Measurements from ENCODE around the gene ZNF469. TPM values are rescaled to one million over a fixed set of nuclear protein-coding genes. Genes with fewer than 3 reads are reported as not detected.

The ZNF469 gene
- total and polyA plus RNA-seq, 9 of the 15 experiments (the other 6 are each of a cell fraction or from before 2014, with no cell fraction given), result 0.01 to 0.04 TPM; not detected in 7

- intact Hi-C loops (cut with micrococcal nuclease) (no loop called here), in situ Hi-C loops (cut with MboI) (no loop called here)
- Histone ChIP-seq H3K4me3 (no peak overlapping the region), H3K4me2 (ENCODE audit: insufficient read depth, low read length) (no peak overlapping the region), H3K27ac (ENCODE audit: extremely low read depth, low read depth, low read length) (no peak overlapping the region), H3K36me3 (ENCODE audit: control insufficient read depth, insufficient read depth, low read length) (no peaks in the 10 kb centered on the region), H3K4me1 (replicated peaks in 1 of 2; ENCODE audit: control insufficient read depth in 2 of 2, insufficient read depth in 2 of 2, low read length in 2 of 2) (peaks cover 0 to 19% of the 10 kb centered on the region in 2 experiments; a peak in 2 of 5 replicates), H3K9me1 (ENCODE audit: control insufficient read depth, insufficient read depth, low read length) (no peaks in the 10 kb centered on the region), H4K20me1 (replicated peaks; ENCODE audit: control insufficient read depth, insufficient read depth, low read length) (0 out of 2 replicates have a peak, but pooled peaks cover 4% of the 10 kb centered on the region), H3K9ac (ENCODE audit: insufficient read depth in 1 of 2, low read depth in 2 of 2, low read length in 2 of 2) (no peak overlapping the region), H3K79me2 (ENCODE audit: control insufficient read depth, insufficient read depth, low read length) (no peaks in the 10 kb centered on the region), H3K27me3 (ENCODE audit: control insufficient read depth in 2 of 2, insufficient read depth in 2 of 2, low read length in 2 of 2) (peaks cover 26 to 54% of the 10 kb centered on the region in 2 experiments), H2AFZ (ENCODE audit: low read depth, low read length) (no peak overlapping the region), H3K9me3 (replicated peaks; ENCODE audit: control insufficient read depth, insufficient read depth, low read depth, low read length) (no peaks in the 10 kb centered on the region)
- FAIRE-seq, result no peak
- whole genome bisulfite sequencing (ENCODE audit: insufficient coverage, low coverage, missing lambda C conversion rate), result 33% methylated on average over 2 of the region's 2 CpGs
- BruUV-seq (replicated peaks), result no TSS peak
- TF ChIP-seq NRF1 (conservative IDR thresholded peaks at IDR 0.05 in 1 of 2, IDR thresholded peaks at IDR 0.05 in 1 of 2) (peak; percentile 48 to 51), ZNF217 (CRISPR knock-in tag; IDR thresholded peaks at IDR 0.05) (no peak)
- CTCF ChIA-PET (ENCODE audit: low intra/inter-chr PET ratio), result no interaction called here
- no peak for ATAC-seq
- POLR2A ChIA-PET, result no interaction called here
- no peak for DNase-seq (ENCODE audit: extremely low read depth in 1 of 4, low spot score in 3 of 4)
These were observed 21.8 kb upstream of the ZNF469 start for GRCh38 chr16:88360999-88361398.

DNA sequence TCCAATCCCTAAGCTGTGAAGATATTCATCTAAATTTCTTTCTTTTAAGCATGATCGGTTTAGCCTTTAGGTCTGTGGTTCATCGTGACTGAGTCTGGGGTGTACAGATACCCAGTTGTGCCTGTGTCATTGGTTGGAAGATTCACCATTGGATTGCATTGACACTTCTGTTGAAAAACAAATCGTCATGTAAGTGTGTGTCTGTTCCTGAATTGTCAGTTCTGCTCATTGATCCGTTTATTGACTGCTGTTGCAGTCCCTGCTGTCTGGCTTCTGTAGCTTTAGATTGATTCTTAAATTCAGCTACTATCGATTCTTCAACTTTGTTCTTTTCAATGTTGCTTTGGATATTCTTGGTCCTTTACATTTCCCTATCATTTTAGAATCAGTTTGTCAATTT lies 21.0 kb upstream of the ZNF469 start:
- WGBS (ENCODE audit: insufficient coverage, low coverage, missing lambda C conversion rate), result 16% methylated on average over 5 of the region's 5 CpGs
- Histone ChIP-seq H3K4me3 (no peak overlapping the region), H3K27me3 (ENCODE audit: control insufficient read depth in 2 of 2, insufficient read depth in 2 of 2, low read length in 2 of 2) (peaks cover 26 to 46% of the 10 kb centered on the region in 2 experiments), H3K27ac (ENCODE audit: extremely low read depth, low read depth, low read length) (no peak overlapping the region), H3K9ac (ENCODE audit: insufficient read depth in 1 of 2, low read depth in 2 of 2, low read length in 2 of 2) (no peak overlapping the region), H3K79me2 (ENCODE audit: control insufficient read depth, insufficient read depth, low read length) (no peaks in the 10 kb centered on the region), H3K9me3 (replicated peaks; ENCODE audit: control insufficient read depth, insufficient read depth, low read depth, low read length) (no peaks in the 10 kb centered on the region; the same call in 1 of the 2 replicates), H3K4me1 (replicated peaks in 1 of 2; ENCODE audit: control insufficient read depth in 2 of 2, insufficient read depth in 2 of 2, low read length in 2 of 2) (peaks cover 0 to 13% of the 10 kb centered on the region in 2 experiments; a peak in 2 of 5 replicates), H3K36me3 (ENCODE audit: control insufficient read depth, insufficient read depth, low read length) (no peaks in the 10 kb centered on the region), H2AFZ (ENCODE audit: low read depth, low read length) (no peak overlapping the region), H4K20me1 (replicated peaks; ENCODE audit: control insufficient read depth, insufficient read depth, low read length) (no peaks in the 10 kb centered on the region), H3K4me2 (ENCODE audit: insufficient read depth, low read length) (no peak overlapping the region), H3K9me1 (ENCODE audit: control insufficient read depth, insufficient read depth, low read length) (no peaks in the 10 kb centered on the region)
- CTCF ChIA-PET (ENCODE audit: low intra/inter-chr PET ratio), result no interaction called here
- FAIRE-seq (no peak), DNase-seq (ENCODE audit: extremely low read depth in 1 of 4, low spot score in 3 of 4) (no peak), ATAC-seq (no peak)
- POLR2A ChIA-PET, result interaction anchor here (1.2 kb wide), 1 partner anchor 14 kb away, joined by 3 read pairs; no protein-coding TSS in a partner anchor
- in situ Hi-C loops (cut with MboI) (no loop called here), intact Hi-C loops (cut with micrococcal nuclease) (no loop called here)
- peak; percentile 93 for TF ChIP-seq CBX2 (IDR thresholded peaks at IDR 0.05; ENCODE audit: insufficient read depth, low read length, poor library complexity, severe bottlenecking)
- no peak for TF ChIP-seq ZNF589 (CRISPR knock-in tag; IDR thresholded peaks at IDR 0.05; ENCODE audit: low read depth)
- no TSS peak for BruUV-seq (replicated peaks)

Measured in K562 (cell line).